ENCODE results near the gene HADHA.

HADHA gene

GRCh38 chr2:26191316-26192159 lies 52.9 kb downstream of the HADHA start:
- no peak for DNase-seq (ENCODE audit: low spot score)

GRCh38 chr2:26190369-26190768 lies 54.1 kb downstream of the HADHA start:
- DNase-seq (ENCODE audit: low spot score), result no peak

- DNase-seq (ENCODE audit: low spot score), result no peak
These were observed 54.7 kb downstream of the HADHA start for GRCh38 chr2:26189751-26190150.

- no peak for DNase-seq (ENCODE audit: low spot score)
These were observed 55.3 kb downstream of the HADHA start for GRCh38 chr2:26189123-26189522.

GRCh38 chr2:26187537-26188104 lies 56.8 kb downstream of the HADHA start:
- DNase-seq (ENCODE audit: low spot score), result no peak

- no peak for DNase-seq (ENCODE audit: low spot score)
These were observed 57.3 kb downstream of the HADHA start for GRCh38 chr2:26187114-26187513.

- no peak for DNase-seq (ENCODE audit: low spot score)
These were observed 58.3 kb downstream of the HADHA start for GRCh38 chr2:26185954-26186770.

GRCh38 chr2:26185304-26185928 lies 59.0 kb downstream of the HADHA start:
- no peak for DNase-seq (ENCODE audit: low spot score)

GRCh38 chr2:26184555-26185303 lies 59.7 kb downstream of the HADHA start:
- peak; percentile 95 for DNase-seq (ENCODE audit: low spot score)

- DNase-seq (ENCODE audit: low spot score), result no peak
These were observed 60.3 kb downstream of the HADHA start for GRCh38 chr2:26184121-26184520.

- DNase-seq (ENCODE audit: low spot score), result no peak
These were observed 61.4 kb downstream of the HADHA start for GRCh38 chr2:26182887-26183630.

GRCh38 chr2:26182441-26182840 lies 62.0 kb downstream of the HADHA start:
- DNase-seq (ENCODE audit: low spot score), result no peak

- no peak for DNase-seq (ENCODE audit: low spot score)
These were observed 65.0 kb downstream of the HADHA start for GRCh38 chr2:26179446-26179913.

- peak; percentile 56 for DNase-seq (ENCODE audit: low spot score)
These were observed 65.5 kb downstream of the HADHA start for GRCh38 chr2:26178746-26179436.

- no peak for DNase-seq (ENCODE audit: low spot score)
These were observed 66.2 kb downstream of the HADHA start for GRCh38 chr2:26178246-26178645.

- no peak for DNase-seq (ENCODE audit: low spot score)
These were observed 67.3 kb downstream of the HADHA start for GRCh38 chr2:26177122-26177521.

- no peak for DNase-seq (ENCODE audit: low spot score)
These were observed 68.2 kb downstream of the HADHA start for GRCh38 chr2:26176279-26176615.

- DNase-seq (ENCODE audit: low spot score), result no peak
These were observed 68.8 kb downstream of the HADHA start for GRCh38 chr2:26175466-26176278.

- no peak for DNase-seq (ENCODE audit: low spot score)
These were observed 69.6 kb downstream of the HADHA start for GRCh38 chr2:26174691-26175465.

All from hepatic stellate cell (primary cell).